Endodermal cell (in vitro differentiated cells): Measurements from ENCODE around the gene LTC4S. TPM values are rescaled to one million over a fixed set of nuclear protein-coding genes. Genes with fewer than 3 reads are reported as not detected.

Source experiments
- DNase-seq: peaks from one replicate; pipeline ENCODE4 v3.0.0-alpha.2; 2017
- H3K27ac ChIP-seq: 2 replicates; pipeline ENCODE4 v1.5.1; 2013; ENCODE audit warnings: mild to moderate bottlenecking, low read depth, low read length, moderate library complexity
- H3K27me3 ChIP-seq: 2 replicates; pipeline ENCODE4 v1.6.1; 2013; ENCODE audit warnings: mild to moderate bottlenecking, low read length, moderate library complexity; ENCODE audit not compliant: insufficient read depth, control insufficient read depth, poor library complexity, severe bottlenecking
- H3K36me3 ChIP-seq: 2 replicates; pipeline ENCODE4 v1.7.0; 2013; ENCODE audit warnings: mild to moderate bottlenecking, low read length, moderate library complexity; ENCODE audit not compliant: control insufficient read depth, insufficient read depth
- H3K4me1 ChIP-seq: one replicate; pipeline ENCODE4 v1.7.0; 2013; ENCODE audit warnings: low read length; ENCODE audit not compliant: control insufficient read depth, insufficient read depth
- H3K4me3 ChIP-seq: 2 replicates; pipeline ENCODE4 v1.5.1; 2013; ENCODE audit warnings: mild to moderate bottlenecking, low read length, moderate library complexity
- H3K9ac ChIP-seq: 2 replicates; pipeline ENCODE4 v1.6.1; 2013; ENCODE audit warnings: mild to moderate bottlenecking, low read length, moderate library complexity; ENCODE audit not compliant: poor library complexity, severe bottlenecking; ENCODE audit errors: extremely low read depth
- H3K9me3 ChIP-seq: 2 replicates; pipeline ENCODE4 v1.6.1; 2013; ENCODE audit warnings: mild to moderate bottlenecking, low read length, moderate library complexity; ENCODE audit not compliant: control insufficient read depth
- H3K27ac Mint-ChIP-seq: 2 replicates; pipeline ENCODE4 v1.8.0; 2020; ENCODE audit warnings: mixed read lengths
- H3K27me3 Mint-ChIP-seq: 2 replicates; pipeline ENCODE4 v1.8.0; 2021; ENCODE audit warnings: mild to moderate bottlenecking, mixed read lengths; ENCODE audit not compliant: insufficient read depth
- H3K36me3 Mint-ChIP-seq: 2 replicates; pipeline ENCODE4 v1.8.0; 2020; ENCODE audit warnings: low read depth, mixed read lengths
- H3K4me1 Mint-ChIP-seq: 2 replicates; pipeline ENCODE4 v1.8.0; 2020; ENCODE audit warnings: mixed read lengths
- H3K4me3 Mint-ChIP-seq: 2 replicates; pipeline ENCODE4 v1.8.0; 2020; ENCODE audit warnings: mild to moderate bottlenecking, moderate library complexity, mixed read lengths
- H3K9me3 Mint-ChIP-seq: 2 replicates; pipeline ENCODE4 v1.8.0; 2020; ENCODE audit warnings: mild to moderate bottlenecking, mixed read lengths
- WGBS, 2 experiments: methylation state at CpG; one replicate each; pipeline versions ENCODE4 v1.1.5 to v1.1.7; 2013; ENCODE audit warnings: missing lambda C conversion rate in 2 of 2, mixed read lengths in 1 of 2; ENCODE audit not compliant: insufficient coverage in 1 of 2, insufficient read length in 1 of 2; 5-methylcytosine and 5-hydroxymethylcytosine counted together
- total RNA-seq, 2 donors: library from RNA; stranded (reverse); fragmentation: NEBNext Ultra II Directional in 1 of 2; extraction: Animal tissue kit (Norgen Biotek cat#: 25700) in 1 of 2; gene quantifications; 2 replicates in 1 of 2; 3 replicates in 1 of 2; pipeline ENCODE4 v1.2.1, GENCODE V29; 2021
- TF ChIP-seq, protein P1 (sequence below): fragments of 200-600 bp; sonication (generic); conservative IDR thresholded peaks from 2 replicates; pipeline ENCODE4 v1.5.0; 2021; ENCODE audit warnings: antibody characterized with exemption, mild to moderate bottlenecking

Gene LTC4S
- total RNA-seq, 2 donors from 2014 or later: 5.7 to 6.3 TPM

GRCh38 chr5:179762079-179762780, 31.6 kb upstream of the LTC4S start:
- Mint-ChIP-seq H3K4me3 (no peak overlapping the region), H3K27ac (peak overlapping the region; percentile 84), H3K36me3 (peaks cover 21% of the 10 kb centered on the region), H3K27me3 (no peaks in the 10 kb centered on the region), H3K4me1 (peaks cover 35% of the 10 kb centered on the region), H3K9me3 (no peaks in the 10 kb centered on the region)
- peak overlapping the region; percentile 40 for H3K27ac ChIP-seq
- peaks cover 11% of the 10 kb centered on the region for H3K4me1 ChIP-seq
- 83% methylated on average over 6 to 10 of the region's 10 CpGs for WGBS, 2 experiments
- TF ChIP-seq, protein P1, sequence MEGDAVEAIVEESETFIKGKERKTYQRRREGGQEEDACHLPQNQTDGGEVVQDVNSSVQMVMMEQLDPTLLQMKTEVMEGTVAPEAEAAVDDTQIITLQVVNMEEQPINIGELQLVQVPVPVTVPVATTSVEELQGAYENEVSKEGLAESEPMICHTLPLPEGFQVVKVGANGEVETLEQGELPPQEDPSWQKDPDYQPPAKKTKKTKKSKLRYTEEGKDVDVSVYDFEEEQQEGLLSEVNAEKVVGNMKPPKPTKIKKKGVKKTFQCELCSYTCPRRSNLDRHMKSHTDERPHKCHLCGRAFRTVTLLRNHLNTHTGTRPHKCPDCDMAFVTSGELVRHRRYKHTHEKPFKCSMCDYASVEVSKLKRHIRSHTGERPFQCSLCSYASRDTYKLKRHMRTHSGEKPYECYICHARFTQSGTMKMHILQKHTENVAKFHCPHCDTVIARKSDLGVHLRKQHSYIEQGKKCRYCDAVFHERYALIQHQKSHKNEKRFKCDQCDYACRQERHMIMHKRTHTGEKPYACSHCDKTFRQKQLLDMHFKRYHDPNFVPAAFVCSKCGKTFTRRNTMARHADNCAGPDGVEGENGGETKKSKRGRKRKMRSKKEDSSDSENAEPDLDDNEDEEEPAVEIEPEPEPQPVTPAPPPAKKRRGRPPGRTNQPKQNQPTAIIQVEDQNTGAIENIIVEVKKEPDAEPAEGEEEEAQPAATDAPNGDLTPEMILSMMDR: no peak
- DNase-seq: peak; percentile 61
- no peak overlapping the region for H3K4me3 ChIP-seq
- H3K9ac ChIP-seq: no peak overlapping the region
- H3K9me3 ChIP-seq: no peaks in the 10 kb centered on the region
- H3K27me3 ChIP-seq: no peaks in the 10 kb centered on the region
- peaks cover 30% of the 10 kb centered on the region for H3K36me3 ChIP-seq

DNA sequence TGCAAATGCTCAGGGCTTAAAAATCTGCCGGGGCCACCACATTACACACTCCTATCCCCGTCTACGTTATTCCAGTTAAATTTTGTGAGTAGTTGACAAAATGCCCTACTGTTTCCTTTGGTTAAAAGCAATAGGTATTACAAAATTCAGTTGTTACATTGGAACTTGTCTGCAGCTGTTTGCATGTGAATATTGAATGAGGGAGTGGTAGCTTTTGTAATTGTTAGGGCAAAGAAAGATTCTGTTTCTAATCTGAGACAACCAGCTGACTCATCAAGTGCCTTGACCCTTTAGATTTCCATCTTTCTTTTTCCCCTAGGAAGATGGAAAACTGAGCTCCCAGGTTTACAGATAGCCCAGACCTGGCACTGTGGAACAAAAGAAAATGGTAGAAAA, 31.0 kb upstream of the LTC4S start:
- Histone ChIP-seq H3K9me3 (no peaks in the 10 kb centered on the region), H3K9ac (no peak overlapping the region), H3K27me3 (no peaks in the 10 kb centered on the region), H3K4me3 (no peak overlapping the region), H3K27ac (peak overlapping the region; percentile 40), H3K36me3 (peaks cover 31% of the 10 kb centered on the region), H3K4me1 (peaks cover 11% of the 10 kb centered on the region)
- Mint-ChIP-seq H3K36me3 (peaks cover 24% of the 10 kb centered on the region), H3K4me1 (peaks cover 40% of the 10 kb centered on the region), H3K9me3 (no peaks in the 10 kb centered on the region), H3K27me3 (no peaks in the 10 kb centered on the region), H3K27ac (peak overlapping the region; percentile 84), H3K4me3 (no peak overlapping the region)
- 88% methylated on average over 3 of the region's 3 CpGs; no CpG with 5 or more reads in 1 of the 2 experiments for WGBS, 2 experiments
- DNase-seq: no peak
- TF ChIP-seq, protein P1: no peak

GRCh38 chr5:179763215-179763945, 30.4 kb upstream of the LTC4S start:
- peak overlapping the region; percentile 84 for H3K27ac Mint-ChIP-seq
- no peaks in the 10 kb centered on the region for H3K9me3 ChIP-seq
- no peak overlapping the region for H3K4me3 Mint-ChIP-seq
- DNase-seq: peak; percentile 82
- peaks cover 33% of the 10 kb centered on the region for H3K36me3 ChIP-seq
- 32 to 54% methylated on average over 6 to 9 of the region's 10 CpGs for WGBS, 2 experiments
- H3K9ac ChIP-seq: no peak overlapping the region
- H3K4me3 ChIP-seq: no peak overlapping the region
- H3K27me3 Mint-ChIP-seq: no peaks in the 10 kb centered on the region
- H3K4me1 Mint-ChIP-seq: peaks cover 44% of the 10 kb centered on the region
- peaks cover 26% of the 10 kb centered on the region for H3K36me3 Mint-ChIP-seq
- peaks cover 11% of the 10 kb centered on the region for H3K4me1 ChIP-seq
- no peaks in the 10 kb centered on the region for H3K27me3 ChIP-seq
- TF ChIP-seq, protein P1: peak; percentile 90
- H3K9me3 Mint-ChIP-seq: no peaks in the 10 kb centered on the region
- no peak overlapping the region for H3K27ac ChIP-seq
